Renal cortex interstitium (tissue), 15 donors: ENCODE data around the gene SESTD1. TPM values are rescaled to one million over a fixed set of nuclear protein-coding genes. Genes with fewer than 3 reads are reported as not detected.

Experiments used
- DNase-seq, 11 donors: peaks; one replicate each; pipeline ENCODE4 v3.0.0-alpha.2; 2013; ENCODE audit warnings: low read depth in 9 of 11, low spot score in 4 of 11; ENCODE audit errors: extremely low read depth in 1 of 11
- long read RNA-seq, 16 experiments: transcript quantifications; one replicate each; lab custom pipeline, GENCODE V29; 2026
- polyA plus RNA-seq, 3 donors: library from polyadenylated mRNA; unstranded; fragments of 120-200 nt; gene quantifications; one replicate each; pipeline ENCODE4 v1.2.1, GENCODE V29; 2013; ENCODE audit not compliant: insufficient read length in 3 of 3

Gene SESTD1, protein sequence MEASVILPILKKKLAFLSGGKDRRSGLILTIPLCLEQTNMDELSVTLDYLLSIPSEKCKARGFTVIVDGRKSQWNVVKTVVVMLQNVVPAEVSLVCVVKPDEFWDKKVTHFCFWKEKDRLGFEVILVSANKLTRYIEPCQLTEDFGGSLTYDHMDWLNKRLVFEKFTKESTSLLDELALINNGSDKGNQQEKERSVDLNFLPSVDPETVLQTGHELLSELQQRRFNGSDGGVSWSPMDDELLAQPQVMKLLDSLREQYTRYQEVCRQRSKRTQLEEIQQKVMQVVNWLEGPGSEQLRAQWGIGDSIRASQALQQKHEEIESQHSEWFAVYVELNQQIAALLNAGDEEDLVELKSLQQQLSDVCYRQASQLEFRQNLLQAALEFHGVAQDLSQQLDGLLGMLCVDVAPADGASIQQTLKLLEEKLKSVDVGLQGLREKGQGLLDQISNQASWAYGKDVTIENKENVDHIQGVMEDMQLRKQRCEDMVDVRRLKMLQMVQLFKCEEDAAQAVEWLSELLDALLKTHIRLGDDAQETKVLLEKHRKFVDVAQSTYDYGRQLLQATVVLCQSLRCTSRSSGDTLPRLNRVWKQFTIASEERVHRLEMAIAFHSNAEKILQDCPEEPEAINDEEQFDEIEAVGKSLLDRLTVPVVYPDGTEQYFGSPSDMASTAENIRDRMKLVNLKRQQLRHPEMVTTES
- polyA plus RNA-seq: 10 to 100 TPM; 67.2 to 74.9 (median 74.1) TPM
- long read RNA-seq, donor 1: 0 reads
- long read RNA-seq, donor 2, full-length matches to known transcripts: 4 of 4 reads
- long read RNA-seq, donor 2, partial matches to known transcripts: 0 of 4 reads
- long read RNA-seq, donor 2, other reads (novel, unspliced or antisense): 0 of 4 reads
- long read RNA-seq, donor 3, full-length matches to known transcripts: 4 of 4 reads
- long read RNA-seq, donor 3, partial matches to known transcripts: 0 of 4 reads
- long read RNA-seq, donor 3, other reads (novel, unspliced or antisense): 0 of 4 reads
- long read RNA-seq, donor 4, full-length matches to known transcripts: 2 of 2 reads
- long read RNA-seq, donor 4, partial matches to known transcripts: 0 of 2 reads
- long read RNA-seq, donor 4, other reads (novel, unspliced or antisense): 0 of 2 reads
- long read RNA-seq, donor 5: 0 reads
- long read RNA-seq, donor 6, full-length matches to known transcripts: 2 of 2 reads
- long read RNA-seq, donor 6, partial matches to known transcripts: 0 of 2 reads
- long read RNA-seq, donor 6, other reads (novel, unspliced or antisense): 0 of 2 reads
- long read RNA-seq, donor 7, full-length matches to known transcripts: 5 of 16 reads
- long read RNA-seq, donor 7, partial matches to known transcripts: 11 of 16 reads
- long read RNA-seq, donor 7, other reads (novel, unspliced or antisense): 0 of 16 reads
- long read RNA-seq, donor 8, full-length matches to known transcripts: 5 of 5 reads
- long read RNA-seq, donor 8, partial matches to known transcripts: 0 of 5 reads
- long read RNA-seq, donor 8, other reads (novel, unspliced or antisense): 0 of 5 reads
- long read RNA-seq, donor 9, full-length matches to known transcripts: 4 of 10 reads
- long read RNA-seq, donor 9, partial matches to known transcripts: 6 of 10 reads
- long read RNA-seq, donor 9, other reads (novel, unspliced or antisense): 0 of 10 reads
- long read RNA-seq, donor 10, full-length matches to known transcripts: 3 of 3 reads
- long read RNA-seq, donor 10, partial matches to known transcripts: 0 of 3 reads
- long read RNA-seq, donor 10, other reads (novel, unspliced or antisense): 0 of 3 reads
- long read RNA-seq, donor 11, full-length matches to known transcripts: 1 of 1 reads
- long read RNA-seq, donor 11, partial matches to known transcripts: 0 of 1 reads
- long read RNA-seq, donor 11, other reads (novel, unspliced or antisense): 0 of 1 reads
- long read RNA-seq, donor 12, full-length matches to known transcripts: 2 of 2 reads
- long read RNA-seq, donor 12, partial matches to known transcripts: 0 of 2 reads
- long read RNA-seq, donor 12, other reads (novel, unspliced or antisense): 0 of 2 reads
- long read RNA-seq, donor 13, full-length matches to known transcripts: 4 of 4 reads
- long read RNA-seq, donor 13, partial matches to known transcripts: 0 of 4 reads
- long read RNA-seq, donor 13, other reads (novel, unspliced or antisense): 0 of 4 reads
- long read RNA-seq, donor 14, full-length matches to known transcripts: 5 of 5 reads
- long read RNA-seq, donor 14, partial matches to known transcripts: 0 of 5 reads
- long read RNA-seq, donor 14, other reads (novel, unspliced or antisense): 0 of 5 reads
- long read RNA-seq, donor 15, full-length matches to known transcripts: 1 of 1 reads
- long read RNA-seq, donor 15, partial matches to known transcripts: 0 of 1 reads
- long read RNA-seq, donor 15, other reads (novel, unspliced or antisense): 0 of 1 reads
- long read RNA-seq, donor 16, full-length matches to known transcripts: 6 of 6 reads
- long read RNA-seq, donor 16, partial matches to known transcripts: 0 of 6 reads
- long read RNA-seq, donor 16, other reads (novel, unspliced or antisense): 0 of 6 reads

DNA sequence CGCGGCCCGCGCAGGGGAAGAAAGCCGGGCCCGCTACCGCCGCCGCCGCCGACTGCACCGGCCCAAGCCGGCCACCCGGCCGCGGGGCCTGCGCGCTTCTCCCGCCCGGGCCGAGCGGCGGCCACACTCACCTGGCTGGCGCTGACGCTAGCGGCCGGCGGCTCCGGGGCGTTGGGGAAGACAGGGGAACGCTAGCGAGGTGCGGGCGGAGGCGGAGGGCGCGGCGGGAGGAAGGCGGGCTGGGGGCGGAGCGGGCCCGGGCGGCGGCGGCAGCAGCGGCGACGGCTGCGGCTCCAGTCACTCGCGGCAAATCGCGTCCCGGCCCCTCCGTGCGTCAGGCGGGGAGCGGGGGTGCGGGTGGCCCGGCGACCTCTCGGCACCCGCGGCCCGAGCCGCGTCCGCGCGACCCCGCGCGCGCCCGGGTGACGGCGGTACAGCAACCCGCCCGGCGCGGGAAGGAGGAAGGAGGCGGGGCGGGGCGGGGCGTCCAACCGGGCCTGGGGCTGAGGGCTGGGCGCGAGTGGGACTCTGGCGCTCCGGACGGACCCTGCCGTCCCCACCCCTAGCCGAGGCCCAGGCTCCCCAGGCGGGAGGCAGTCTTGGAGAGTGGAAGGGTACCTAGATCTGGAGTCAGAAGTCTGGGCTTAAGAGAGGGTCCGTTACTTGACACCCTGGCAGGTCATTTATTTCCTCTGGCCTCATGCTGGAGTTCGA, at the start of gene SESTD1:
TSS of gene SESTD1 (minus strand) at position 465 of the 714 bp plus-strand sequence. CDS start 72,991 bp downstream, outside the sequence.
- DNase-seq: peak in 7 of 11 donors; percentile 34 to 69 (median 54)

DNA sequence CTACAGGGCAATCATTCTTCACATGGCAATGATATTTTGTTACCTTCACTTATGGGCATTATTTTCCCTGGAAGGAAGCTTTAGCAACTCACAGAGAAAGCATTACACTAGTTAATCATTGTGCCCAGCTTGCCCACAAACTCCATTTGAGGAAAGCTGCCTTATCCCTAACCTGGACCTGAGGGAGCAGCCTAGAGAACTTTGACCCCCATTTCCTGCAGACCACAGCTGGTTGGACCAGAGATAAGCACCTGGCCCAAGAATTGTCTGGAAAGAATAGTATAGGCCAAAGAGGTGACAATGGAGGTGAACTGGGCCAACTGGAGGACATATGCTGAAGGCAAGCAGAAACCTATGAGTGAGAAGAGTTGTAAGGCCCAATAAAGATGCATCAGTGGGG, 48.4 kb upstream of the SESTD1 start:
- DNase-seq: no peak

DNA sequence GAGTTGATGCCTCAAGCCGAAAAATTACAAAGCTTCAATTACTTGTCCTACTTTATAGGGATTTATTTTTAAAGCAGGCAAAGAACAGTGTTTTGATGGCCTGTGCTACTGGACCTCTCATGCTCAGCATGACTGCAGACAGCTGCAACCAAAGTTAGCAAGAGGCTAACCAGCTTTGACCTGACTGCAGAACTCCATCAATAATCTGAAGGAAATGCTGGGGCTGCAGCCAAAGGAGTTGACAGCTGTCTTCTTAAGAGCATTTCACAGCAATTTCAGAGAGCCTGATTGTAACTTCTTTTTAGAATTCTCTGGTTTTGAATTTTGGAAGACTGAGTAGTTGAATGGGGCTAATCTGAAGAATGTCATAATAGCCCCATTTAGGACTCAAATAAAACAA, 46.5 kb upstream of the SESTD1 start:
- DNase-seq: peak in 9 of 11 donors; percentile 12 to 43 (median 33)

DNA sequence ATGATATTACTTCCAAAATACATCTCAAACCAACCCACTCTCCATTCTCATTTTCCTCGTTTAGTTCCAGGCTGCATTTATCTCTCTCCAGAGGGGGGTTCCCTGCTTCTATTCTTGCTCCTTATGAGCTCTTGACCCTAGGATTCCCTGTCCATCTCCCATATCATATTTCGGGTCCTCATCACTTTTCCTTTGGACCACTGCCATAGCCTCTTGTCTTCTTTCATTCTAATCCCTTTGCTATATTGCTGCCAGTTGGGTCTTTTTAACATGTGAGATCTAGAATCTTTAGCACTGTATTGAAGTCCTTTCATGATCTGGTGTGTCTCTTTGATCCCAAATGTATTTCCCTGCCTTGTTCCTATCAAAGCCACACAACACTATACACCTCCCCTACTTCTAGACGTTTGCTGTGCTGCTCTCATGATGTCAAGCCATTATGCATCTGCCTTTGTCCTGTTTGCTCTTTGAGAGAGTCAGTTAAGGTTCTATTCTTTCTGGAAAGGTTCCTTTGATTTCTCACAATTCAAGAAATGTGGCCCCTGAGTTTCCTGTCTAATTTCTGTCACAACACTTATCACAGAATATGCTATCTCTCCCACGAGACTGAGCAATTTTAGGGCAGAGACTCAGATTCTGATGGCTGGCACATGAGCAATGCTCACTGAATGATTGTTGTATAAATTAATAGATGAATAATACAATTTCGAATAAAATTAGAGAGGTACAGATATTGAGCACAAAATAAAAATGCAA, 43.2 kb upstream of the SESTD1 start:
- DNase-seq: no peak

DNA sequence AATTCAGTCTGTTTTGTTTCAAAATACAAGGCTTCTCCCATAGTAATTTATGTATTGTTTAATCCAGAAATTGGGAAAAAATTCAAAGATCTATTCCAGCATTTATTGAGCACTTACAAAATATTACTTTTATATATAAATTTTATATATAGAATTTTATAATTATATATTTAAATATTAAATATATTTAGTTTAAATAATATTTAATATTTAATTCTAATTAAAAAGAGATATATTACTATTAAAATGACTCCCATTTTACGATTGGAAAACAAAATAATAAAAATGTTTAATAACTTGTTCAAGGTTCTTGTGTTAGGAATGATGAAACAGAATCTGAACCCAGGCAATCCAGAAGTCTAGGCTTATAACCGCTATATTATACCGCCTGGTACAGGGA, 40.5 kb upstream of the SESTD1 start:
- no peak for DNase-seq

DNA sequence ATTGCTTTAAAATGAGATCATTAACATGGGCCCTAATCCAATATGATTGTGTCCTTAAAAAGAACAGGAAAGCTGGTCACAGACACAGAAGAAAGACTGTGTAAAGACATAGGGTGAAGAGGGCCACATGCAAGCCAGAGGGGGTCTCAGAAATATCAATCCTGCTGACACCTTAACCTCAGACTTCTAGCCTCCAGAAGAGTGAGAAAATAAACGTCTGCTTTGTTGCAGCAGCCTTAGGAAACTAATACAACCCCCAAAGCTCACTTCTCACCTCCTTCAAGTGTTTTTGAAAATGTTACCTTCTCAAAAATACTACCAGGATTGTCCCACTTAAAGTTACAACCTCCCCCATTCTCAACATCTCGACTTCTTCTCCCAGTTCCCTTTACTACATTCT, 39.8 kb upstream of the SESTD1 start:
- no peak for DNase-seq

DNA sequence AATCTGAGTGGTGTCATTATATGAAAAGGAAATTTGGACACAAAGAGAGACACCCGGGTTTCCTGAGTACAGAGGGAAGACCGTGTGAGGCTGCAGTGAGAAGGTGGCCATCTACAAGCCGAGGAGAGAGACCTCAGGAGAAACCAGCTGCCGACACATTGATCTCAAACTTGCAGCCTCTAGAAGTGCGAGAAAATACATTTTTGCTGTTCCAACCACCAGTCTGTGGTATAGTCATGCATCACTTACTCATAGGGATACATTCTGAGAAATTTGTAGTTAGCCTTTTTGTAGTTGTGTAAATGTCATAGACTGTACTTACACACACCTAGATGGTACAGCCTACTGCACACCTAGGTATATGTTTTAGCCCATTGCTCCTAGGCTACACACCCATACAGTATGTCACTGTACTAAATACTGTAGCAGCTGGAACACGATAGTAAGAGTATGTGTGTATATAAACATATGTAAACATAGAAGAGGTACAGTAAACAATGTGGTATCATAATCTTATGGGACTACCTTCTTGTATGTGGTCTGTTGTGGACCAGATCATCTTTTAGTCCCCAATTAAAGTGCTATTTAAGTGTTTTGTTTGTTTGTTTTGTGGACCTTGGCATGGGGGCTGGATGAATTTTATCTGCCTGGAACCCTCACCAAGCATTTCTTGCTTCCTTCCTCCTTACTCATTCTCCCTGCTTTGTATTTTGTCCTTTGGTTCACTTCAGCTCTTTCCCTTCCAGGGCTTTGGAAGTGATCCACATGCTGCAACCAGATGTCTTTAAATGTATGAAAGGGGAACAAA, 38.3 kb upstream of the SESTD1 start:
- DNase-seq: no peak

DNA sequence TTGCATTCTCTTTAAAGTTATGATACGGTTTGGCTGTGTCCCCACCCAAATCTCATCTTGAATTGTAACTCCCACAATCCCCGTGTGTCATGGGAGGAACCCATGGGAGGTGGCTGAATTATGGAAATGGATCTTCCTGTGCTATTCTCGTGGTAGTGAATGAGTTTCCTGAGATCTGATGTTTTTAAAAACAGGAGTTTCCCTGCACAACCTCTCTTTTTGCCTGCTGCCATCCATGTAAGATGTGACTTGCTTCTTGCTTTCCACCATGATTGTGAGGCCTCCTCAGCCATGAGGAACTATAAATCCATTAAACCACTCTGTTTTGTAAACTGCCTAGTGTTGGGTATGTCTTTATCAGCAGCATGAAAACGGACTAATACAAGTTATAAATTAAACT, 37.5 kb upstream of the SESTD1 start:
- DNase-seq: no peak

DNA sequence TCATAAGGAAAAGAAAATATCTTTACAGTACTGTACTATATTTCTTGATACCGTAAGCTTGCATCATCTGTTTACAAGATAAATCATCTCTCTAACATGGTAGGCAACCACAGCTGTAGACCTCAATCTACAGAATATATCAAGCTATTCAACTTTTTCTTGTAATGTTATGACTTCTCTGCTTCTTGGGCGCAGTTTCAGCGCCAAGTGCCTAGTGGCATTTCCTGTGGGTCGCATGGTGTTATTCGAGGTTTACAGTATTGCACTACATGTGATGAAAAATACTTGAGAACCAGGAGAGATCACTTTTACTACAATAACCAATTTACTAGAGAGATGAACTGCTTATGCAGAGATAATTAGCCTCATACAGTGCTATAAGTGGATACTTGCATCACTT, 34.0 kb upstream of the SESTD1 start:
- no peak for DNase-seq

DNA sequence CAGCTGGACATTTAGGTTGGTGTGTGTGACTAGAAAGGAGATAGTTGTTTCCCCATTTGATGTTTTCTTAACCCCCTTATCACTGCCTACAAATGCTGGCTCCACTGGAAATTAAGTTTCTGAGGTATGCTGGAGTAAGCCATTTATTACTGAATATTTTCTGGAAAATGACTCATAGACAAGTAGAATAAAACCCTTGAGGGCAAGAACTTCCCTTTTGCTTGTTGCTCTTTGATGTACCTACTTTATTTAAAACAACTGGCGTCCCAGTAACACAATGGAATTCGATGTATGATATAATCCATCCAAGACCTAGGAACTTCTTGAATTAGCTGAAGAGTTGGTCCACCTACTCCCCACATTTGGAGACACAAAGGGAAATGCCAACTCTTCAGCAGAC, 33.3 kb upstream of the SESTD1 start:
- no peak for DNase-seq

DNA sequence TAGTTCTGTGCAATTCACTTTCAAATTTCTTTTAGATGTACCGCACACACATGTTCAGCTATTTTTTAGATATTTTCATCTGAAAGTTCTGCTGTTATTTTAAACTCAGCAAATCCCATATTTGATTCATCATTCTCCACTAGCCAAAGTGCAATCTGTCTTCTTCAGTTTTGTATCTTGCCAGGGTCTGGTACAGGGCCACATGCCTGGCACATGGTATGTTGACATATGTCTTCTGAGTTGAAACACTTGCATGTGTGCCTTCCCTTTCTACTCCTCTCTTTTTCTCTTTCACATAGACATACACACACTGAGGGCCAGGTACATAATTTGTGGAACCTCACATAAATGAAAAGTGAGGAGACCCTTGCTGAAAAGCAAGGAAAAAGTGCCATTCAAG, 25.7 kb upstream of the SESTD1 start:
- no peak for DNase-seq

DNA sequence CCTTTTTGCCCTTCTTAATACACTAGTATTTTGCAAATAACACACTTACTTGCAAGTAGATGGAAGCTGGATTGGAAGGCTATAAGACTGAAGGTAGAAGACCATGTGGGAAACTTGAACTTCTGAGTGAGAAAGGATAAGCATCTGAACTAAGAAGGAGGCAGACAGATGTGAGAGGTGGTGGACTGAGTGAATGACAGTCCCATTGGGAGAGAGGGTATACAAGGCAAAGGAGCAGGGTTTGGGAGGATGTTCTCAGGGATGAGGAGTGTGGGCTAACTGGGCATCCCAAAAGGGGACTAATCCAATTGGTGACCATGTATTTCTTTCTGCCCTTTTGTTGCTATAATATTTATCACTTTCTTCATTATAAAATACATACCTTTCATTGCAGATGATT, 20.4 kb upstream of the SESTD1 start:
- no peak for DNase-seq

DNA sequence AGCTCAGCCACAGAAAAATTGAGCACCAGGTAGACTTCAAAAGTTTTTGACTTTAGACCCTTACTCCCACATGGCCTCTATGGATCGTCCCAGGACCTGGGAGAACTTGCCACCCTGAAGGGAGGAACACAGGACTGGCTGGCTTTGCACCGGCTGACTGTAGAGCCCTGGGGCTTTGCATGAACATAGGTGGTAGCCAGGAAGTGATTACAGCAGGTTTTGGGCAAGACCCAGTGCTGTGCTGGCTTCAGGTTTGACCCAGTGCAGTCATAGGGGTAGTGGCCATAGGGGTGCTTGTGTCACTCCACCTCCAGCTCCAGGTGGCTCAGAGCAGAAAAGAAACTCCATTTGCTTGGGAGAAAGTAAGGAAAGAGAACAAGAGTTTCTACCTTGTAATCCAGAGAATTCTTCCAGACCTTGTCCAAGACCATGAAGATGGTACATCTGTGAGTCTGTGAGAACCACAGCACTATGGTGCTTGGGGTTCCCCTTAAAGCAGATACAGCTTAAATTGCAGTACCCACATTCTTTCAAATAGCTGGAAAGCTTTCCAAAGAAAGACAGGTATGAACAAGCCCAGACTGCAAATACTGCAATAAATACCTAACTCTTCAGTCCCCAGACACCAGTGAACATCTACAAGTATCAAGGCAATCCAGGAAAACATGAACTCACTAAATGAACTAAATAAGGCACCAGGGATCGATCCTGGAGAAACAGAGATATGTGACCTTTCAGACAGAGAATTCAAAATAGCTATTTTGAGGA, 13.0 kb upstream of the SESTD1 start:
- DNase-seq: no peak
